ENCODE results near the gene ANGPT4.

ANGPT4 gene

GRCh38 chr20:944148-944547, 28.0 kb upstream of the ANGPT4 start:
- H3K4me3 ChIP-seq, result no peak overlapping the region

GRCh38 chr20:942611-943010, 26.5 kb upstream of the ANGPT4 start:
- Histone ChIP-seq H3K4me3 (no peak overlapping the region), H3K27ac (no peak overlapping the region)

More at GRCh38 chr20:944148-944547, 28.0 kb upstream of the ANGPT4 start:
- H3K27ac ChIP-seq, result no peak overlapping the region

- no peak overlapping the region for H3K27ac ChIP-seq
- H3K4me3 ChIP-seq, result no peak overlapping the region
Observed at GRCh38 chr20:940926-941325, 24.8 kb upstream of the ANGPT4 start.

GRCh38 chr20:939606-940005, 23.5 kb upstream of the ANGPT4 start:
- Histone ChIP-seq H3K27ac (no peak overlapping the region), H3K4me3 (no peak overlapping the region)

- Histone ChIP-seq H3K27ac (no peak overlapping the region), H3K4me3 (no peak overlapping the region)
Observed at GRCh38 chr20:934186-934840, 18.2 kb upstream of the ANGPT4 start.

- no peak overlapping the region for H3K4me3 ChIP-seq
Observed at GRCh38 chr20:933029-933428, 16.9 kb upstream of the ANGPT4 start.

GRCh38 chr20:931401-931800, 15.3 kb upstream of the ANGPT4 start:
- no peak overlapping the region for H3K4me3 ChIP-seq

More at GRCh38 chr20:933029-933428, 16.9 kb upstream of the ANGPT4 start:
- H3K27ac ChIP-seq, result no peak overlapping the region

GRCh38 chr20:926670-927069, 10.5 kb upstream of the ANGPT4 start:
- no peak overlapping the region for H3K4me3 ChIP-seq
- no peak overlapping the region for H3K27ac ChIP-seq

More at GRCh38 chr20:931401-931800, 15.3 kb upstream of the ANGPT4 start:
- H3K27ac ChIP-seq, result no peak overlapping the region

GRCh38 chr20:925516-925915, 9.4 kb upstream of the ANGPT4 start:
- Histone ChIP-seq H3K4me3 (no peak overlapping the region), H3K27ac (no peak overlapping the region)

- Histone ChIP-seq H3K27ac (no peak overlapping the region), H3K4me3 (no peak overlapping the region)
Observed at GRCh38 chr20:924639-925038, 8.5 kb upstream of the ANGPT4 start.

- Histone ChIP-seq H3K4me3 (no peak overlapping the region), H3K27ac (no peak overlapping the region)
Observed at GRCh38 chr20:922781-923180, 6.6 kb upstream of the ANGPT4 start.

GRCh38 chr20:921068-921467, 4.9 kb upstream of the ANGPT4 start:
- Histone ChIP-seq H3K4me3 (no peak overlapping the region), H3K27ac (no peak overlapping the region)

GRCh38 chr20:920311-920710, 4.2 kb upstream of the ANGPT4 start:
- Histone ChIP-seq H3K4me3 (no peak overlapping the region), H3K27ac (no peak overlapping the region)

- no peak overlapping the region for H3K27ac ChIP-seq
- H3K4me3 ChIP-seq, result no peak overlapping the region
Observed at GRCh38 chr20:919491-919916, 3.4 kb upstream of the ANGPT4 start.

GRCh38 chr20:917416-917815, 1.3 kb upstream of the ANGPT4 start:
- no peak overlapping the region for H3K27ac ChIP-seq
- no peak overlapping the region for H3K4me3 ChIP-seq

GRCh38 chr20:916825-917224, 691 bp upstream of the ANGPT4 start:
- H3K27ac ChIP-seq, result no peak overlapping the region
- no peak overlapping the region for H3K4me3 ChIP-seq

- no peak overlapping the region for H3K4me3 ChIP-seq
- no peak overlapping the region for H3K27ac ChIP-seq
Observed at GRCh38 chr20:914727-915498, 1.2 kb downstream of the ANGPT4 start.

GRCh38 chr20:913306-913849, 2.8 kb downstream of the ANGPT4 start:
- H3K4me3 ChIP-seq, result no peak overlapping the region
- H3K27ac ChIP-seq, result no peak overlapping the region

GRCh38 chr20:911882-912600, 4.1 kb downstream of the ANGPT4 start:
- H3K27ac ChIP-seq, result peak overlapping the region in 2 of 21 experiments; percentile 29 to 73
- H3K4me3 ChIP-seq, result no peak overlapping the region

Measured in skin epidermis (tissue), 12 donors.